ENCODE data around the gene HOXB5.

The HOXB5 gene

GRCh38 chr17:48546924-48547807, 46.4 kb downstream of the HOXB5 start (continued):
- TF ChIP-seq KLF17 (tag by site-specific recombination; IDR thresholded peaks at IDR 0.05) (peak; percentile 92), ZNF747 (tag by site-specific recombination; IDR thresholded peaks at IDR 0.05) (no peak), ZSCAN30 (tag by site-specific recombination; IDR thresholded peaks at IDR 0.05) (peak; percentile 95), SP7 (tag by site-specific recombination; IDR thresholded peaks at IDR 0.05) (peak; percentile 100), ZNF394 (tag by site-specific recombination; IDR thresholded peaks at IDR 0.05; ENCODE audit: borderline replicate concordance) (no peak), ZNF211 (tag by site-specific recombination; IDR thresholded peaks at IDR 0.05; ENCODE audit: low read depth) (no peak), ZNF341 (tag by site-specific recombination; IDR thresholded peaks at IDR 0.05; ENCODE audit: low read depth) (peak; percentile 34; the same call in 1 of the 2 replicates), GLIS2 (tag by site-specific recombination; IDR thresholded peaks at IDR 0.05) (peak; percentile 14; the same call in 1 of the 2 replicates), ZNF639 (tag by site-specific recombination; IDR thresholded peaks at IDR 0.05) (peak; percentile 12; the same call in 1 of the 2 replicates), EGR2 (tag by site-specific recombination; IDR thresholded peaks at IDR 0.05; ENCODE audit: low read depth) (0 out of 2 replicates have a peak, but pooled peaks have one; percentile 29), ZNF324 (tag by site-specific recombination; IDR thresholded peaks at IDR 0.05) (no peak), ZNF677 (tag by site-specific recombination; IDR thresholded peaks at IDR 0.05) (no peak), KLF7 (tag by site-specific recombination; IDR thresholded peaks at IDR 0.05; ENCODE audit: borderline replicate concordance) (peak; percentile 71; the same call in 1 of the 2 replicates), ZNF571 (tag by site-specific recombination; IDR thresholded peaks at IDR 0.05) (no peak), ZNF843 (tag by site-specific recombination; IDR thresholded peaks at IDR 0.05) (peak; percentile 92), PATZ1 (tag by site-specific recombination; IDR thresholded peaks at IDR 0.05) (peak; percentile 75), ZNF274 (IDR thresholded peaks at IDR 0.05; ENCODE audit: low read length) (no peak), ZNF274 (tag by site-specific recombination; IDR thresholded peaks at IDR 0.05; ENCODE audit: borderline replicate concordance) (no peak), GLIS1 (tag by site-specific recombination; IDR thresholded peaks at IDR 0.05) (peak; percentile 62), TCF7L2 (IDR thresholded peaks at IDR 0.05; ENCODE audit: borderline replicate concordance, low read depth, low read length) (0 out of 2 replicates have a peak, but pooled peaks have one; percentile 41), ZNF521 (tag by site-specific recombination; IDR thresholded peaks at IDR 0.05) (no peak), ZNF664 (tag by site-specific recombination; IDR thresholded peaks at IDR 0.05) (peak; percentile 71), ZNF366 (tag by site-specific recombination; conservative IDR thresholded peaks at IDR 0.05) (peak; percentile 62), OSR2 (tag by site-specific recombination; IDR thresholded peaks at IDR 0.05) (peak; percentile 92), SP2 (tag by site-specific recombination; IDR thresholded peaks at IDR 0.05) (peak; percentile 15), ZNF701 (tag by site-specific recombination; IDR thresholded peaks at IDR 0.05) (no peak), ZNF626 (tag by site-specific recombination; IDR thresholded peaks at IDR 0.05) (no peak), ZFP3 (tag by site-specific recombination; IDR thresholded peaks at IDR 0.05; ENCODE audit: low read depth) (no peak), ZNF530 (tag by site-specific recombination; IDR thresholded peaks at IDR 0.05; ENCODE audit: low read depth) (no peak), ZNF121 (tag by site-specific recombination; IDR thresholded peaks at IDR 0.05) (peak; percentile 7; the same call in 1 of the 2 replicates), ZNF692 (tag by site-specific recombination; IDR thresholded peaks at IDR 0.05) (peak; percentile 85), ZNF549 (tag by site-specific recombination; IDR thresholded peaks at IDR 0.05) (no peak), ZBTB20 (tag by site-specific recombination; IDR thresholded peaks at IDR 0.05) (peak; percentile 93), ZNF2 (tag by site-specific recombination; IDR thresholded peaks at IDR 0.05) (peak; percentile 60; the same call in 1 of the 2 replicates)
